GDM1 (cell line): ENCODE results near the gene TNFAIP8.

Experiments
- DNase-seq: peaks from one replicate; lab custom pipeline; 2025; lab: John Stamatoyannopoulos, UW

TNFAIP8 gene

GRCh38 chr5:119355685-119356611, at the start of gene TNFAIP8:
TSS of gene TNFAIP8 (plus strand) at chr5:119356019. CDS start at chr5:119356091, 72 bp downstream.
- DNase-seq: no peak

DNA sequence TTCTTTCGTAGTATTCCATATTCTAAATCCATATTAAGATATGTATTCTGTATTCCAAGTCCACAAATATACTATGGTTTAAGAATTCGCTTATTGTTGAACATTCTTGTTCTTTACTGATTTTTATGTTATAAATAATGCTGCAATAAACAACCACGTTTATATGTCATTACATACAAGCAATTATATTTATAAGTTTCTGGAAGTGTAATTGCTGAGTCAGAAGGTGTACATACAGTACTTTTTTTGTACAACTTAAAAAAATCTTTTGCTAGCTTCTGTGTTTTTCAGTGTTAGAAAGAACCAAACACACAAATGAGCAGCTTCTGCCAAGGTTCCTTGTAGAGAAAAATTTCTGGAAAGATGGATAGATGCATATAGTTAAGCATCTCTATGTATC, 48.6 kb upstream of the TNFAIP8 start:
- DNase-seq: no peak

- DNase-seq: no peak
Observed at GRCh38 chr5:119309326-119309725, 46.5 kb upstream of the TNFAIP8 start.

DNA sequence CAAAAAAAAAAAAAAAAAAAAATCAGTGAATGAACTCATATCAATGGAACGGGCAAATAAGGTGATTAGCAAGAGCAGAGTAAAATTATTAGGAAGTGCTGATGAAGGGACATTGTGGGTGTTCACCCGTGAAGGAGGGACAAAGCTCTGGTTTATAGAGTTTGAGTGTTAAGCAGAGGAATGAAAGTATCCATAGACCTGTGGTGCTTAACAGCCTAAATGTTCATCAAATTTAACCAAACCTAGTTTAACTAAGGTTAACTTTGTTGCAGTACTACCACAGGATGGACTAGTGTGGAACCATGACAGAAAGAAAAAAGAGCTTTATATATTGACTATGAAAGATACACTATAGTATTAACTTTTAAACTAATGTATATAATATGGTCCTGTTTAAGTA, 44.1 kb upstream of the TNFAIP8 start:
- no peak for DNase-seq

- no peak for DNase-seq
Observed at GRCh38 chr5:119312403-119312802, 43.4 kb upstream of the TNFAIP8 start.

GRCh38 chr5:119313197-119313596, 42.6 kb upstream of the TNFAIP8 start:
- DNase-seq: no peak

DNA sequence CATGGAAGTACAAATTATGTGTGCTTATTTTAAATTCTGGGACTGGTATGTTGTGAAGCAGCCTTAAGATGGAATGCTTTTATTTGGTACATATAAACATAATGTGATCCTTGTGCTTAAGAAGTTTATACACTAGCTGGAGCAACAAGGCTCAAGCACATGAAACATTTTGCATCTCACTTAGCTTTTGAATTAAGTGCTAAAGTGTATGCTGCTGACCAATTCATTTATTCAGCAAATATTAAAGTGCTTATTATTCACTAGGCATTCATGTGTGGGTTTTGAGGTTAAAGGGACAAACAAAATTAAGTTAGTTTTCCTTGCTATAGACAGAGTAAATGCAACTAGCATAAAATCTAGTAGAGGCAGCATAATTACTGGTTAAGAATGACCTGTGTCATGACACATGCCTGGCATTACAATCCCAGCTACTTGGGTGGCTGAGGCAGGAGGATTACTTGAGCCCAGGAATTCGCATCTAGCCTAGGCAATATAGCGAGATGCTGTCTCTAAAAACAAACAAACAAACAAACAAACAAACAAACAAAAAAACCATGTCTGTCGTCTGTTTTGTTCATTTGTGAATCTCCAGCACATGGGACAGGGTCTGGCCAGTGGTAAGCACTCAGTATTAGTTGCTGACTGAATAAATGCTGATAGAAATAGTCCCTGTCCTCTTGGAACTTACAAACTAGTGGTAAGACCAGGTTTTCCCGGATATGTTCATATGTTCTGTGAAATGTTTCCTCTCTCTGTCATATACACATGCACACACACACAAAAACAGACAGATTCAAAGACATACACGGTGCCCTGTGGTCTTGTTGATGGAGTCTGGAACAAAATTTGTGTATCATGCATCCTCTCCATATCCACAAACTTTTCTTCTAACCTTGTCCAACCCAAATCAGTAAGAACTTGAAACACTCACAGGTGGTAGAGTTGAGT, 41.9 kb upstream of the TNFAIP8 start:
- no peak for DNase-seq

- DNase-seq: peak; percentile 22
Observed at GRCh38 chr5:119315516-119315949, 40.3 kb upstream of the TNFAIP8 start.

DNA sequence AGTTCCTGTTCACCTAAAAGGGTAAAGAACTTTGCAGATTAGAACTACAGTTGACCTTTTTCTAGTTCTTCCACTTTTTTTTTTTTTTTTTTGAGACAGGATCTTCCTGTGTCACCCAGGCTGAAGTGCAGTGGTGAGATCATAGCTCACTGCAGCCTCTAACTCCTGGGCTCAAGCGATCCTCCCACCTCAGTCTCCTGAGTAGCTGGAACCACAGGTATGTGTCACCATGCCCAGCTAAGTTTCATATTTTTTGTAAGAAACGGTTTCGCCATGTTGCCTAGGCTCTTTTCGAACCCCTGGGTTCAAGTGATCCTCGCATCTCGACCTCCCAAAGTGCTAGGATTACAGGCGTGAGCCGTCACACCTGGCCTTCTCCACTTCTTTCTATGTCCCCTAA, 39.7 kb upstream of the TNFAIP8 start:
- no peak for DNase-seq

DNA sequence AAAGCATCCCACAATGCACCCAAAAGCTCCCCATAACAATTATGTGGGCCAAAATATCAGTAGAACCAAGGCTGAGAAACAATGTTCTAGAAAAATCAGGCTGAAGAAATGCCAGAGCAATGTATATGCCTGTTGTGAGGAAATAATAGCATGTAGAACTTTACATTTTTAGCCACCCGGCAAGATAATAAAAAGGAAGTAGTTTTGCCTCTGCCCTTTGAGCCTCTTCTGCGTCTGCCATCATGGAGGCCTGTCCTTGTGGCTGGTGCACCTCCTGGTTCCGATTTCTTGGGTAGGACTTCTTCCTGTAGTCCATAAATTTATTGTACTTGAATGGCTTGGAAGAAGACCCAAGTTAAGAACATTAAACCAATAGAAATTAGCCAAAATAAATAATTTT, 38.9 kb upstream of the TNFAIP8 start:
- DNase-seq: no peak

DNA sequence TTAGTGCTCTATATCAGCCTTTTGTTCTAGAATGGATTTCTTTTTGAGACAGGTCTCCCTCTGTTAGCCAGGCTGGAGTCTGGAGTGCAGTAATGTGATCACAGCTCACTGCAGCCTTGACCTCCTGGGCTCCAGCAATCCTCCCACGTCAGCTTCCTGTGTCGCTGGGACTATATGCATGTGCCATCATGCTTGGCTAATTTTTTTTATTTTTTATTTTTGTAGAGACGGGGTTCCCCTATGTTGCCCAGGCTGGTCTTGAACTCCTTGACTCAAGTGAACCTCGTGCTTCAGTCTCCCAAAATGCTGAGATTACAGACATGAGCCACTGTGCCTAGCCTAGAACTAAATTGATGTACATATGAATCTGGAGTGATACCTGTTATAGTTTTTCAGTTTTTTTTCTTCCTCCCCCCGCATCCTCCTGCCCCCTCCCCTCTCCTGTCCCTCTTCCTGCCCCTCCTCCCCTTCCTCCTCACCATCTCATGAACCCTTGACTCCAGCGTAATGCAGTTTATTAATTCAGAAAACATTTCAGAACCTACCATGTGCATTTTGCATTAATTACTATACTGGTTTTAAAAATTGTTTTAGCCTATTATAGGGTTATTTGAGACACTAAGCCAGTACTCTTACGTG, 37.4 kb upstream of the TNFAIP8 start:
- no peak for DNase-seq

GRCh38 chr5:119319401-119319800, 36.4 kb upstream of the TNFAIP8 start:
- DNase-seq: no peak

DNA sequence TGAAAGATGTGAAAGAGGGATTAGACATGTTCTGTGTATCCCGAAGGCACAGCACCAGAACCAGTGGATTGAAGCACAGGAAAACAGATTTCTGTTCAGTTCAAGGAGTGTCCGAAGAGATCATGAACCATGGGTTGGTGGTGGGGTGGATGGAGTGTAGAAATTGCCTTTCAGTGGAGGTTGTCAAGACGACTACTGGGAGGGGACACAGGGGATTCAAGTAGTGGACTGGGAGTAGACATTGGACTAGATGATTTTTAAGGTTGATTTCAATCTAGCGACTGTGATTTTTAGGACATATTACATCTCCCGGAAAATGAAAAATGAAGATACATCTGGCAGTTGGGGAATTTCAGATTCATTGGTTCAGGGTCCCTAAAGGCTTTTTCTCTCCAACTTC, 35.9 kb upstream of the TNFAIP8 start:
- no peak for DNase-seq

DNA sequence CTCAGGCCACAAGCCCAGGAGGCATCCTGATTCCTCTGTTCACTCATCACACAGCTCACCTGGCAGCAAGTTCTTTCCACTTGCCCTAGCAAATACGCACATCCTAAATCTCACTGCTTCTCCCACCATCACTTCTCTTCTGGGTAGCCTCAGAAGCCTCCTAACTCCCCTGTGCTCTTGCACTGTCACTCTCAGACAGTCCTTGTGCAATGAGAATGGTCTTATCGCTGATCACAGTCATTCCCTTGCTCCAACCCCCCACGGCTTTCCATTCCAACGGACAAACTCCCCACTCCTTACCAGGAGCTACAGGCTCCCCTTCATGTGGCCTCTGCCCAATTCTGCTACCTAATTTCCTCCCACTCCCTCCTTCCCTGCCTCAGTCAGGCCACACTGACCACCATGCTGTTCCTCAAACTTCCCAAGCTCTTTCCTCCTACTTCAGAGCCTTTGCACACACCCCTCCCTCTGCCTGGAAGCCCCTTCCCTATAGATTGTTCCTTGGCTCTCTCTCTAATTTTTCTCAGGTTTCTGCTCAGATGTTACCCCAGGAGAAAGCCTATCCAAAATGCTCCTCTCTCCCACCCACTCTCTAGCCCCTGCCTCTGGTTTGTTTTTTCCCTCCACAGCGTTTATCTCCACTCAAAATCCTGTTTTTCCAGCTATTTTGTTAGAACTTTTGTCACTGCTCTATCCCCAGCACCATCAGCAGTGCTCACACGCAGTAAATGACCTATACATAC, 34.1 kb upstream of the TNFAIP8 start:
- no peak for DNase-seq

DNA sequence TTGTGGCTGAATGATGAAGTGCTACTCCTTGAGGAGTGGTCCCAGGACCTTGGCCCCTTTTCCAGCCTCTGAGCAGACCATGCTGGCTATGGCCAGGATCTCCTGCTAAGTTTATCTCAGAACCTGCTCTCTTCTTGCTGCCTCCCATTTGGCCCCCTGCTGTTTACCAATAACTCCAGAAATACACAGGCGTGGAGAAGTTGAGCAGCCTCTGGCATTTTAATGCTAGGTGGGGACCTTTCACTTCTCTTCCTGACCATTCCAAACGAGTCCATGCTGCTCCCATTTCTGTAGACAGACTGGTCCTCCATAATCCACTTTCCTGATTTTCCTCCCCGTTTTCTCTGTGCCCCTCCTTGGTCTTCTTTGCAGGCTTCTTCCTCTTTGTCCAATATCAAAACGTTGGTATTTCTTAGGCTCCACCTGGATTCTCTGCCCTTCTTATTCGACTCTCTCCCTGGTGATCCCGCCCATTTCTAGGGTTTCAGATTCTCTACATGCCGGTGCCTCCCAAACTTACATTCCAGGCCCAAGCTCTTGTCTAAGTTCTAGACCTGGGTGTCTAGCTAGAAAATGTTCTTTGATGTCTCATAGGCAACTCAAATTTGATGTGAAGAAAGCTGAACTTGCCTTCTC, 33.4 kb upstream of the TNFAIP8 start:
- DNase-seq: no peak

DNA sequence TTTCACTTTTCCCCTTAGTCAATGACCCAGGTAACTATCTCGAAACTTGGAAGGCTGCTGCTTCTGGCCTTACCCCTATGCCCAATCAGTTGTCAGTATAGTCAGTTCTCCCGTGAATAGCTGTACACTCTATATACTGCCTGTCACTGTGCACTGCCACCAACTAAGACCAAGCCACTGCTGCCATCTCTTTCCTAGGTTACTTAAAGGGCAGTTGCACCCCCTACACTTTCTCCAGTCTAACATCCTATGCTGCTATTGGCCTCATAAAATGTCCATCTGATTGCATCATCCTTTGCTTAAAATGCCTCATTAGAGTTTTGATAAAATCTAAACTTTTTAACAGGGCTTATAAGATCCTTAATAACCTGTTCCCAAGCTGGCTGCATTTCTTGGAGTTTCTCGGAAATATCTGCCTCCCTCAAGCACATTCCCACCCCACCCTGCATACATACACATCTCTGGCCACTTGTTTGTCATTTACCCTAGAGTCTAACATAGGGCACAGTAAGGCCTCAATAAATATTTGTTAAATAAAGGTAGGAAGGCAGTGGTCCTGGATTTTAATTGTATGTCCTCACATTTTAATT, 32.8 kb upstream of the TNFAIP8 start:
- no peak for DNase-seq

DNA sequence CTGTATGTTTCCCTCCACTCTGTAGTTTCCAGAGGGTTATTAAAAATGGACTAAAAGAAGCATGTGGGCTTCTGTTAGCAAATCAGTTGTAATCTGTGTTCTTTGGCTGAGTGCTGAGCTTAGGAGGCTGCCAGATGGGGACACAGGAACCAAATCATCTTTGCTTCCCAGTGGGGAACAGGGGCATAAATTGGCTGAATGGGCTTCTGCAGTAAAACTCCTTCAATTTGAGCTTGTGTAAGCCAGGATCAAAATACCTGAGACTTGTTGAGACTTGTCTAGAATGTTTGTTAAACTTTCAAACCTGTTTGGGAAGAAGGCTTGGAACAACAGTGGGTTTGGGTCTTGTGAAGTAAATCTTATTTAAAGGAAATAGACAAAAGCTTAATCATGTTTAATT, 32.2 kb upstream of the TNFAIP8 start:
- no peak for DNase-seq

- no peak for DNase-seq
Observed at GRCh38 chr5:119324842-119325241, 31.0 kb upstream of the TNFAIP8 start.

DNA sequence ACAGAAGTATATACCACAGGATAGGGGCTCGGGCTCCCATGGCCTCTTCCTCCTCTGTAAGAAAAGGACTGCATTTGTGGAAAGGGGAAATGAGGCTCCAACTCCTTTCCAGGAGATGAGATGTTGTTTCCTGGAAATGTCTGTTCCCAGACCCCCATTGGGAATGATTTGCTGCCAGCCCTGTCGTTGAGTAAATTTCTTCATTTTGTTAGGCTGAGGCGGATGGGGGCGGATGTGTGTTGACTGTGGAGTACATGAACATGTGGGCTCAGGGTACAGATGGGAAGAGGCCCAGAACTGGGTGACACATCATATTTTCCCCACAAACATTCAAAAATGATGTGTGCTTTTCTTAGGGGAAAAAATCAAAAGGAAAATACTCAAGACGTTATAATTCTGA, 28.8 kb upstream of the TNFAIP8 start:
- DNase-seq: no peak

GRCh38 chr5:119328753-119329602, 26.8 kb upstream of the TNFAIP8 start:
- no peak for DNase-seq
